Colonic mucosa (tissue), 4 donors: Measurements from ENCODE around the gene TBC1D16. TPM values are rescaled to one million over a fixed set of nuclear protein-coding genes. Genes with fewer than 3 reads are reported as not detected.

Experiments
- DNase-seq: peaks from one replicate; pipeline ENCODE4 v3.0.0-alpha.2; 2020
- H3K27ac ChIP-seq: fragments of 200-600 bp; one replicate; pipeline ENCODE4 v1.8.0; 2021
- H3K27me3 ChIP-seq: fragments of 200-600 bp; one replicate; pipeline ENCODE4 v1.8.0; 2021
- H3K36me3 ChIP-seq: fragments of 200-600 bp; one replicate; pipeline ENCODE4 v1.8.0; 2021
- H3K4me1 ChIP-seq: fragments of 200-600 bp; one replicate; pipeline ENCODE4 v1.8.0; 2021; ENCODE audit warnings: mild to moderate bottlenecking
- H3K4me3 ChIP-seq: fragments of 200-600 bp; one replicate; pipeline ENCODE4 v1.8.0; 2021
- H3K9ac ChIP-seq, 2 donors: one replicate each; pipeline ENCODE4 v1.7.0; 2013; ENCODE audit warnings: control low read depth in 2 of 2, low read depth in 2 of 2, low read length in 2 of 2
- H3K9me3 ChIP-seq: fragments of 200-600 bp; one replicate; pipeline ENCODE4 v1.8.0; 2021
- intact Hi-C: fragments of 100-400 bp; cut with DNase I; formaldehyde crosslinking; loops from one replicate; pipeline ENCODE4 v1.14.1; 2022
- total RNA-seq, 2 donors: library from RNA; stranded (reverse); fragmentation: NEBNext Ultra II Directional in 1 of 2; extraction: Animal tissue kit (Norgen Biotek cat#: 25700) in 1 of 2; gene quantifications; one replicate each; pipeline ENCODE4 v1.2.1, GENCODE V29; 2021
- TF ChIP-seq, protein P1 (sequence below): fragments of 200-600 bp; IDR thresholded peaks from one replicate; pipeline ENCODE4 v1.8.0; 2022; ENCODE audit warnings: antibody characterized with exemption, mild to moderate bottlenecking
- donor health status: healthy.
- donor health status: DM: no; HTN: no; CAD: no.
- donor health status: DM: no; HTN: no; CAD: no.

TBC1D16 gene
- total RNA-seq, 2 donors from 2014 or later = 14.4 to 19.8 TPM

DNA sequence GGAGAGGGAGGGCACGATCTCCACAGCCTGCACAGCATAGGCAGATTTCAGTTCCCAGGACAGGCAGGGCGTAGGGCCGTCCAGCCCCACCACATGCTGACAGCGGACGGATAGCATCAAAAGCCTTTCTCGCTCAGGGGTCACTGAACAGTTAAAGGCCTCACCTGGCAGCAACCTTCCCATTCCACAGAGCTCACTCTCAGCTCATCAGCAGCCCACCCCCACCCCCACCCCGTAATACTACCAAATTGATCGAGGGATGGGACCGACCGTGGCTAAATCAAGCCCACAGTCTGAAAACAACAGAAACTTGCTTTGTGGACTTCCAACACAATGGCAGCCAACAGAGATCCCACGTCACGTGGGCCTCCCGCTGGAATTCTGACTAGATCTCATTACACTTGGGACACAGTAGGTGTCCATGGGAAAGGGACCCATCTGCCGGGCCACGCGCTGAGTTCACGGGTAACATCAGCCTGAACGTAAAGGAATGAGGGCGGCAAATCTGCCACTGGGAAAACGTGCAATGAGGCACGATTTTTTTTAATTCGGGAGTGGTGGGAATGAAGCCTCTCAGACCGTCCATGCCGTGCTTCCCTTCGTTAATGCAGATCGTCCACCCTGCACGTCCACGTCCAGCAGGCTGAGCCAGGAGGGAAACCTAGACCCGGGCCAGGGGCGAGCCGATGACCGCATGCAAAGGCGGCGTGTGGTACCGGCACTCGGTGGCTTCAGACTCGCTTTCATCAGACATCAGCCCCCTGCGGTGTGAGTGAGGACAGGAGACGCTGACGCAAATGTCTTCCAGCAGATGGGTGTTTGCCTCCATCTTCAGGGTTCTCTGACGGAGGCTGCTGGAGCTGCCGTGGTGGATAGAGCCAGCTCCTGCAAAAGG, 92.1 kb downstream of the TBC1D16 start:
- intact Hi-C loops = no loop called here
- Histone ChIP-seq H3K9ac (no peak overlapping the region), H3K27ac (no peak overlapping the region), H3K36me3 (no peaks in the 10 kb centered on the region), H3K9me3 (no peaks in the 10 kb centered on the region), H3K4me1 (no peaks in the 10 kb centered on the region), H3K4me3 (no peak overlapping the region), H3K27me3 (no peaks in the 10 kb centered on the region)
- TF ChIP-seq, protein P1, sequence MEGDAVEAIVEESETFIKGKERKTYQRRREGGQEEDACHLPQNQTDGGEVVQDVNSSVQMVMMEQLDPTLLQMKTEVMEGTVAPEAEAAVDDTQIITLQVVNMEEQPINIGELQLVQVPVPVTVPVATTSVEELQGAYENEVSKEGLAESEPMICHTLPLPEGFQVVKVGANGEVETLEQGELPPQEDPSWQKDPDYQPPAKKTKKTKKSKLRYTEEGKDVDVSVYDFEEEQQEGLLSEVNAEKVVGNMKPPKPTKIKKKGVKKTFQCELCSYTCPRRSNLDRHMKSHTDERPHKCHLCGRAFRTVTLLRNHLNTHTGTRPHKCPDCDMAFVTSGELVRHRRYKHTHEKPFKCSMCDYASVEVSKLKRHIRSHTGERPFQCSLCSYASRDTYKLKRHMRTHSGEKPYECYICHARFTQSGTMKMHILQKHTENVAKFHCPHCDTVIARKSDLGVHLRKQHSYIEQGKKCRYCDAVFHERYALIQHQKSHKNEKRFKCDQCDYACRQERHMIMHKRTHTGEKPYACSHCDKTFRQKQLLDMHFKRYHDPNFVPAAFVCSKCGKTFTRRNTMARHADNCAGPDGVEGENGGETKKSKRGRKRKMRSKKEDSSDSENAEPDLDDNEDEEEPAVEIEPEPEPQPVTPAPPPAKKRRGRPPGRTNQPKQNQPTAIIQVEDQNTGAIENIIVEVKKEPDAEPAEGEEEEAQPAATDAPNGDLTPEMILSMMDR = no peak
- DNase-seq = no peak

DNA sequence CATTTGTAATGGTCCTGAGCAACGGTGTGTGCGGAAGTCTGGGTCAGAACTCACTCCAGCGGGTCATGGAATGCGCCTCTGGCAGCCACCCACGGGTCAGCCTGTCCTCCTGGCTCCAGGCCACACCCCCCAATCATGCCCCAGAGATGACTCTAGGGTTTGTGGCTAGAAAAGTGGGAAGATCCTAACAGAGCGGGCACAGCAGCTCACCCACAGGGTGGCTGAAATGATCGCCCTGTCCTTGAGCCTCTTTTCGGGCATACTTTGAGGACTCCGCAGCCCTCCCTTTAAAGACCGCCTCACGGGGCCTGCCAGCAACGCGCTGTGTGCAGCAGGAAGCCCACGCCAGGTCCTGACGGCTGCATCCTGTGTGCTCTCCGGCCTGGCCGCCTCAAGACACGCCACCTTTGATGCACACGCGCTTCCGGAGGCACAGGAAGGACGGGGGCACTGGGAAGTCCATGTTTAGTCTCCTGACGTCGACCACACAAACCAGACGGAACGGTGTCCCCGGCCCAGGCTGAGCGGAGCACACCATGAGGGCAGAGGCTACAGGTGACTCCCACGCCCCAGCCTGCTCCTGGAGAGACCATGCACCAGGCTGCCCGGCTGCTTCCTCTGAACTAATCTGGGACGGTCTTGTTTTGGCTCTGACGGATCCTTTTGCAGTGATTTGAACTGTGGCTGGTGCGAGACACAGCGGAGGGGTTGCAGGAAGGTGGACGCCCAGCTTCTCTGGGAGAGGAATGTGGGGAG, 92.9 kb downstream of the TBC1D16 start:
- intact Hi-C loops = no loop called here
- H3K27ac ChIP-seq = no peak overlapping the region
- no peak for DNase-seq

DNA sequence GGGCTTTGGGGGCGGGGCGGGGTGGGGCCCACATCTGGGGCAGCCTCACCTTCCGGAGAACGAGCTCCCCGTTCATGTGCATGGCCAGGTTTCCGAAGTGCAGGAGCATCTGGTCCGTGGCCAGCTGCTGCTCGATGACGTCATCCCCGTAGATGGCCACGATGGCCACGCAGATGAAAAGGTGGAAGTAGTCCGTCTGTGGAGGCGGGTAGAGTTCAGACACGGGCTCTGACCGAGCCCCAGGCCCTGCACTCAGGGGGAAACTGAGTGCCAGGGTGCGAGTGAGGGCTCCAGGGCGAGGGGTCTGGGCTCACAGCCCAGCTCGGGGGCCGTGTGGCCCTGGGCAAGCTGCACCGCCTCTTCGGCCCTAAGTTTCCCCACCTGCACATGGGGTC, 93.7 kb downstream of the TBC1D16 start:
- intact Hi-C loops = no loop called here
- no peaks in the 10 kb centered on the region for H3K36me3 ChIP-seq
- no peak overlapping the region for H3K27ac ChIP-seq
- no peaks in the 10 kb centered on the region for H3K4me1 ChIP-seq
- no peak overlapping the region for H3K4me3 ChIP-seq
- no peak for DNase-seq
- H3K9me3 ChIP-seq = no peaks in the 10 kb centered on the region
- TF ChIP-seq, protein P1 = no peak
- H3K27me3 ChIP-seq = no peaks in the 10 kb centered on the region
- no peak overlapping the region for H3K9ac ChIP-seq

More for the DNA sequence above, 92.9 kb downstream of the TBC1D16 start:
- no peaks in the 10 kb centered on the region for H3K9me3 ChIP-seq
- H3K27me3 ChIP-seq = no peaks in the 10 kb centered on the region
- no peak overlapping the region for H3K4me3 ChIP-seq
- TF ChIP-seq, protein P1 = no peak
- H3K36me3 ChIP-seq = no peaks in the 10 kb centered on the region
- no peaks in the 10 kb centered on the region for H3K4me1 ChIP-seq
- no peak overlapping the region for H3K9ac ChIP-seq

DNA sequence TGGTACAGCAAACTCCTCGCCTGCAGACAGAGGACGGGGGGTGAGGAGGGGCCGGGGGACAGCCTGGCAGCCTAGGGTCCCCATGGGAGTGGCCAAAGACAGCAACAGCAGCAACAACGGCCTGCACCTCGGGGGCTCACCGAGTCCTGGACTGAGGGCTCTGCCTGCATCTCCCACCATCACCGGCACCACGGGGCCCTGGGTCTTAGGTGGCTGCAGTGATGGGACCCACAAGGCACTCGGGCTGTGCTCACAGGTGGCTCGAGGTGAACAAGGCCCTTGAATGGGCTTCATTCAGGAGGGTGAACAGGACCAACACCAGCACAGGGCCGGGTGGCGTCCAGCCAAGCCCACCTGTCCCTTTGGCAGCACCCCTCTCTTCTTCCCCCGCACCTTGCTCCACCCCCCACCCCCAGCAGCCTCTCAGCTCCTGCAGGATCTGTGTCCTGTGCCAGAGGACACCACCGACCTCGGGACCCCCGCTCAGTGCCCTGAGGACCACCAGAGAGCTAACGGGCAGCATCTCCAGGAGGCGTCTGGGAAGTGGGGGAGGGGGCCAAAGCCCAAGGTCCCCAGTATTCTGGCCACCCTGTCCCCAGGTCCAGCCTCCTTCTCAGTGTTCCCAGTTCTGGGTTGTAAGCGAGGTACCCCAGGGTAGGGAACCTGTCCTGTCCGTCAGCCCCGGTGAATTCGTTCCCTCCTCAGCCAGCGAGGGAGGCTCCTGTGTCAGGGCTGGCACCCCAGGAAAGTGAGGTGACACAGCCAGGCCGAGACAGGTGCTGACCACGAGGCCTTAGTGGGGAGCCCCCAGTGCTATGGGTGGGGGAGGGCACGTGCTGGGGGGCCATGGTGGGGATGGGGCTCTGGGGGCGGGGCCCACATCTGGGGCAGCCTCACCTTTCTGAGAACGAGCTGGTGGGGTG, 94.3 kb downstream of the TBC1D16 start:
- no peak for DNase-seq
- Histone ChIP-seq H3K4me3 (no peak overlapping the region), H3K9ac (no peak overlapping the region), H3K36me3 (no peaks in the 10 kb centered on the region), H3K4me1 (no peaks in the 10 kb centered on the region), H3K9me3 (no peaks in the 10 kb centered on the region), H3K27me3 (no peaks in the 10 kb centered on the region), H3K27ac (no peak overlapping the region)
- intact Hi-C loops = no loop called here
- TF ChIP-seq, protein P1 = no peak
